OCI-M1 (cell line): ENCODE measurements around the gene LRRFIP2.
A peak's percentile ranks its signal among the peaks of the same experiment; 100 is the strongest.
"Not testable (repeated sequence)": the region's sequence is repeated elsewhere in the genome, so short reads cannot be mapped to it uniquely, and the experiment has no call there.

Experiments used
- DNase-seq: peaks from one replicate; lab custom pipeline; 2025; lab: John Stamatoyannopoulos, UW

The LRRFIP2 gene

GRCh38 chr3:37183976-37184375 lies 9.6 kb upstream of the LRRFIP2 start:
- no peak for DNase-seq

- no peak for DNase-seq
These were observed 9.0 kb upstream of the LRRFIP2 start for GRCh38 chr3:37183375-37183831.

DNA sequence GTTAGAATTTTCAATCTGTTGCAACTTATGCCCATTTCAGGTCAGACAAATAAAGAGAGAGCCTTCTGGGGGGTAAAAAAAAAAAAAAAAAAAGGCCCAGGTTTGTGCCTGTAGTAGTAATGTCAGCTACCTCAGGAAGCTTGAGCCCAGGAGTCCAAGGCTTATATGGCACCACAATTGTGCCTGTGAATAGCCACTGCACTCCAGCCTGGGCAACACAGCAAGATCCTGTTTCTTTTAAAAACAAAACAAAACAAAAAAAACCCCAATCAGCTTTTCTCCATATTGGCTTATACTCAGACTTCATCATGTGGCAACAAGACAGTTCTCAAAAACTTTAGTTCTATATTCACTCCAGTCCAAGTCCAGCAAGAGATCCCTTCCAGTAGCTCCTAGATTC lies 8.4 kb upstream of the LRRFIP2 start:
- no peak for DNase-seq

DNA sequence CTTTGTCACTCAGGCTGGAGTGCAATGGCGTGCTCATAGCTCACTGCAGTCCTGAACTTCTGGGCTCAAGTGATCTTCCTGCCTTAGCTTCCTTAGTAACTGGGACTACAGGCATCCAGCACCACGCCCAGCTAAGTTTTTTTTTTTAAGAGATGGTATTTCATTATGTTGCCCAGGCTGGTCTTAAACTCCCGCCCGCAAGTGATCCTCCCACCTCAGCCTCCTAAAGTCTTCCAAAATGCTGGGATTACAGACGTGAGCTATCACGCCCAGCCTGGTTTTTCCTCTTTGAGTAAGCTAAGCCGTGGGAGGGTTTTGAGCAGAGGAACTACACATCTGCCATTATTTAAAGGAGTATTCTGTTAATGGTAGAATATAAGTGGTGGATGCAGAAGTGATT lies 7.4 kb upstream of the LRRFIP2 start:
- DNase-seq, result peak; percentile 29

DNA sequence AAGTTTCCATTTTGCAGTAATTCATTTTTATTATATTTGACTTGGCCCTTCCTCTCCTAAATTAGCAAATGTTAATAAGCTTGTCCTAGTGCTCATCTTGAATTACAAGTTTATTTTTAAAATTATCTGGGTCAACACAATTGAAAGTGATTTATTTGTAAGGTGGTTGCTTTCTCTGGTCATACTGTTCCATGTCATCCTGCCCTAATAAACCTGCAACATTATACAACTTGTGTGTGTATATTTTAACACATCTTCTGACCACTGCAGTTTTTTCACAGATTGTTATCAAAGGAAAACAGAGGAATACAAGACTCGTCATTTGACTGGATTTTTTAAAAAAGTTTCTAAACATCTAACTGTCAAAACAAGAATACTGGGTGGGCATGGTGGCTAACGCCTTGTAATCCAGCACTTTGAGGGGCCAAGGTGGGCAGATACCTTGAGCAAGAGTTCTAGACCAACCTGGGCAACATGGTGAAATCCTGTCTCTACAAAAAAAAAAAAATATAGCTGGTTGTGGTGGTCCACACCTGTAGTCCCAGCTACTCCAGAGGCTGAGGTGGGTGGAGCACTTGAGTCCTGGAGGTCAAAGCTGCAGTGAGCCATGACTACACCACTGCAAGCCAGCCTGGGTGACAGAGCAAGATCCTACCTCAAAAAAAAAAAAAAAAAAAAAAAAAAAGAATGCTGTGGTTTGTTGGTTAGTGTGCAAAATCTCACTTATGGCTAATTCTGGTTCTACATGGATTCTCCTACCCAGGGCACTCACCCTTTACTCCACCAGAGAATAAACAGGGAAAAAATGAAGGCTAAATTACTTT lies 5.0 kb upstream of the LRRFIP2 start:
- DNase-seq, result no peak

GRCh38 chr3:37173806-37174205 lies 576 bp downstream of the LRRFIP2 start:
- no peak for DNase-seq

DNA sequence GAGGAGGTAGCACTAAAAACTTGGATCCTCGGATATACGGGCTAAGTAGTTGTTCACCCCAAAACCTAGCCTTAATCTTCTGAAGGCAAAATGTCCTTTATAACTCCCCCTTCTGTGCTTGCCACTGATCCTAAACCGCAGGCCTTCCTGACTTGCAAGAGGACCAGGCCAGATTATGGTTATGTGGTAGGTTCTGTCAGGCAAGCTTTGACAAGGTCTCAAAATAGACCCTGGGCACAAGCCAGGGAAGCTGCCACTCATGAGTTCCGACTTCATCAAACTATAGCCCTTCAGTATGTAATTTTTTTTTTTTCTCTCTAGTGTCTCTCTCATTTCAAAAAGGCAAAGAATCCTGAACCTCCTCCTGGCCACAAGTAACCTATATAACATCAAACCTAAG lies 3.2 kb downstream of the LRRFIP2 start:
- DNase-seq, result peak; percentile 92

GRCh38 chr3:37170513-37170912 lies 3.9 kb downstream of the LRRFIP2 start:
- DNase-seq, result no peak

- peak; percentile 56 for DNase-seq
These were observed 4.3 kb downstream of the LRRFIP2 start for GRCh38 chr3:37170060-37170459.

GRCh38 chr3:37168896-37169295 lies 5.5 kb downstream of the LRRFIP2 start:
- no peak for DNase-seq

DNA sequence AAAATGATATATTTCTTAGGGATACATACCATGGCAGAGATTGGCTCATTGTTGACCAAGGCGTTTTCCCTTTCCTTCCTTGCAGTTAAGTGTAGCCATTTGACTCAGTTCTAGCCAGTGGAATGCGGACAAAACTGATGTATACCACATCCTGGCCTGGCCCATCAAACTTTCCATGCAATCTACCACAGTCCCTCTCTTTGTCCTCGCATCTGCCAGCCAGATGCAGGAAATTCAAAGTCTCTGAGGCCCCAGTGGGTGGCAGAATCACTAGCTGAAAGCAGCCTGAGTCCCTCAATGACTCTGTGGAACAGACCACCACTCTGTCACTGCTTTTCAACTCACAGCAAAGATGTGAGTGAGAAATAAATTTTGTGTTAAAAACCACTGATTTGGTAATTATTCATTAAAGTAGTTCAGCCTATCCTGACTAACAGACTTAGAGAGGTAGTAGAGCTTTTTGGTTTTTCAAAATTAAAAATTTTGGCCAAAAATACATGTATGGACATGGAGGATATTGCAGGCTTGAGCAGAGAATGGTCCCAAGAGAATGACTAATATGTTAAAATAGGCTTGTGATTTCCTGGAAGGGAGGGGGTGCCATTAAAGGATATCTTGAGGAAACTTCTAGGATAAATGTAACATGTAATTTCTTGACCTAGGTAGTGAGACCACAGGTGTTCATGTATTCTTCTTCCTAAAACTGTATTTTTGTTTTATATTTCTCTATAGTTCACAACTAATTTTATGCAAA lies 10.9 kb downstream of the LRRFIP2 start:
- DNase-seq, result peak; percentile 38

DNA sequence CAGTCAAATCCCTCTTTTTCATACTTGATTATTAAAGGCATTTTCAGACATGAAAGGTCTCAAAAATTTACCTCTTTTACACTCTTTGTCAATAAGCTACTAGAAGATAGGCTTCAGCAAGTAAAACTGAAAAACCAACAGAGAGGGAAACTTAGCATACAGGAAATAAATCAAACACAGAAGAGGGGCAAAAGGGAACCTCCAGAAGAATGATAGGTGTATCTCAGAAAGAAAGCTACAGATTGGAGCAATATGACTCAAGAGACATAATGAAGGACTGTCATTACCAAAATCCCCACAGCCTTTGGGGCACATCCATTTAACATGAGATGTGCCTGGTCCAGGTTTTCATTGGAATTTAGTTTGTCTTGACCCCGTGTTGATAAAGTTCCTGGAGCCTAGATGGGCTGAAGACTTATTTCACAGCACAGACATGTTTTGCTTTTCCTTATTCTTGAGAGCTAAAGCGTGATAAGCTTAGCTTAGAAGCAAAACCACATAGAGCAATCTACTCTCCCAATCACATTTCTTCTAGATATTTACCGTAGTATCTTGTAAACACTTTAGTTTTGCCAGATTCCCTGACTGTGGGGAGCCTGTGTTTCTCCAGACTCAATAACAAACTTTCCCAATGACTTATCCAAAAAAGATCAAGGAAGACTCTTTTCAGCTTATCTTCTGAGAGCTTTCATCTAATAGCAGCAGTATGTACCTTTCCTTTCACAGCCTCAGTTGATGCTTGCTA lies 11.7 kb downstream of the LRRFIP2 start:
- DNase-seq, result peak; percentile 43

GRCh38 chr3:37161351-37161750 lies 13.0 kb downstream of the LRRFIP2 start:
- no peak for DNase-seq

GRCh38 chr3:37155782-37156181 lies 18.6 kb downstream of the LRRFIP2 start:
- no peak for DNase-seq

- no peak for DNase-seq
These were observed 19.6 kb downstream of the LRRFIP2 start for GRCh38 chr3:37154668-37155314.

DNA sequence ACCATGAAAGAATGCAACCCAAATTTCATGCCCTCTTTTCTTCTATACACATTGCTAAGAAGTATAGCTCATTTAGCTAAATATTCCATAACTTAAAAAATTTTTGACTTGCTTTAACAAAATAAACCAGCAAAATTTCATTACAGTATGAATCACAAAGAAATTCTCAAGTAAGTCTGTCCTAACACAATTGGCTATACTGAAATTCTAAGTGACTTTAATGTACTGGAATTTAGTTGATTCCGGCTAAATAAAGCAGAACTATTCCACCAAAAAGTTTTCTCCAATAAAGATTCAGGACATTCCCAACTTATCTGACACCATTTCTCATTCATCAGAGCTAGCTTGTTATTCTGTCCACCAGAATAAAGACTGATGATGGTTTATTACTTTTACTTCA lies 23.8 kb downstream of the LRRFIP2 start:
- DNase-seq, result no peak

DNA sequence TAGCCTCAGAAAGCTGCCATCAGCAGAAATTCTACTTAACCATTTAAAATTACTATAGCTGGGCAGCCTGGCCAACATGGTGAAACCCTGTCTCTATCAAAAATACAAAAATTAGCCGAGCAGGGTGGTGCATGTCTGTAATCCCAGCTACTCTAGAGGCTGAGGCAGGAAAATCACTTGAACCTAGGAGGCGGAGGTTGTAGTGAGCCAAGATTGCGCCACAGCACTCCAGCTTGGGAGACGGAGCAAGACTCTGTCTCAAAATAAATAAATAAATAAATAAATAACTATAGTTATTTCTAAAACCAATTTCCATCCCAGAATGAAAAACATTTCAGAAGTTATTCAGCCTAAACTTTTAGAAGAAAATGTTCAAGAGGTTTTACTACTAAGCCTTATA lies 25.1 kb downstream of the LRRFIP2 start:
- no peak for DNase-seq

- DNase-seq, result no peak
These were observed 26.2 kb downstream of the LRRFIP2 start for GRCh38 chr3:37148208-37148607.

DNA sequence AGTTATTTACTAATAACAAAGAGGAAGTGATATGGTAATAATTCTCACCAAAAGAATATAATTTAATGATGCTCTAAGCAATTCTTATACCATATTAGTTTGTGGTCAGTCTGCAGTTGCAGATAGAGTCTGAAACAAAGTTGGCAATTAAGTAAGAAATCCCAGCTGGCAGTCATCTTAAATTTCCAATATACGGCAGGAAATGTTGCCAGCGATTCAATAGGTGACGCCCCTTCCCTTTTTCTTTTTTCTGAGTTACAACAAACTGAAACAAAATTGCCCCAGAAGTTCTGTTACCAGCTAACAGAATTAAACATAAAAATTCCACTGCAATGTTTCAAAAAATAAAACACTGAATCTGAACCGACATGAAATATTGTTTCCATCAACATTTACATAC lies 26.7 kb downstream of the LRRFIP2 start:
- DNase-seq, result no peak

DNA sequence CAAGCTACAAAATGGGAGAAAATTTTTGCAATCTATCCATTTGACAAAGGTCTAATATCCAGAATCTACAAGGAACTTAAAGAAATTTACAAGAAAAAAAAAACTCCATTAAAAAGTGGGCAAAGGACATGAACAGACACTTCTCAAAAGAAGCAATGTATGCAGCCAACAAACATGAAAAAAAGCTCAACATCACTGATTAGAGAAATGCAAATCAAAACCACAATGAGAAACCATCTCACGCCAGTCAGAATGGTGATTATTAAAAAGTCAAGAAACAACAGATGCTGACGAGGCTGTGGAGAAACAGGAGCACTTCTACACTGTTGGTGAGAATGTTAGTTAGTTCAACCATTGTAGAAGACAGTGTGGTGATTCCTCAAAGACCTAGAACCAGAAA lies 27.5 kb downstream of the LRRFIP2 start:
- not testable (repeated sequence) for DNase-seq

- no peak for DNase-seq
These were observed 28.8 kb downstream of the LRRFIP2 start for GRCh38 chr3:37145611-37146010.

DNA sequence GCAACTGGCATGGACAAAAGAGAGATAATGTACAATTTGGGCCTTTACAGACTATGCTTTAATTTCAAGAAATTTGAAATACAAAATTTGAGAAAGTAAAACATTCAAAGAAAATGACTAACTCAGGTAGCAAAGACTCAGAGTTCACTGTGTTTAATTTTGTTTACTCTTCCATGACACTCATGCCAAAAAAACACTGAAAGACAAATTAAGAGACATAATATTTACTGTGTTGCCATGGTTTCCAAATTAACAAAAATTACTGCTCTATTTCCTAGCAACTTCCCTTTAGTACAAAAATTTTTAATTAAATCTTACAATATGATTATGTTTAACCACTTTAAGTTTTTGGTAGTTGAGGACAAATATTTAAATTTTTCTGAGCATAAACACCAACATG lies 29.6 kb downstream of the LRRFIP2 start:
- DNase-seq, result no peak
